A549 (cell line): Measurements from ENCODE around the gene UMAD1.

Experiments used
- CTCF ChIP-seq: fragments of >200 bp; sonication (Bioruptor Twin); formaldehyde crosslinking; IDR thresholded peaks from 3 replicates; pipeline ENCODE4 v1.5.1; 2016
- KDM5A ChIP-seq: fragments of 200-600 bp; sonication (generic); IDR thresholded peaks from 2 replicates; pipeline ENCODE4 v1.6.1; 2016; ENCODE audit warnings: antibody characterized with exemption, mild to moderate bottlenecking

DNA sequence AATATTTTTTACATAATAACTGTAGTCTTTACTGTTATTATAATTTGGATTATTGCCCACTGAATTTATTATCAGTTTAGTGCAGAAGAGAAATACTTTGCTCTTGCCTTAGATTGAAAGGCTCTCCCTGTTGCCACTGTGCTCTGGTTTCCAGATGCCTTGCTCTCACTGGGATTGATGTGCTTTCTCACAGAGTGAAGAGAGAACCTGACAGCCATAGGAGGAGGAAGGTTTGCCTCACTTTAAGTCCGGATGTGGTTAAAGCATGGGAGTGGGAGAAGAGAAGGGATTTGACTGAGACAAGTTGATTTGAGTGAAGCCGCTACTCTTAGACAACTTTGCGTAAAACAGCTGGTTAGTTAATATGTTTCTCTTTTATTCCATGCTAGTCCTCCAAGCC, 146.0 kb downstream of the UMAD1 start:
- TF ChIP-seq KDM5A (no peak), CTCF (no peak)
